HEK293 (cell line): ENCODE results near the gene AGO4.
"Not testable (repeated sequence)": the region's sequence is repeated elsewhere in the genome, so short reads cannot be mapped to it uniquely, and the experiment has no call there.

Source experiments
- CTCF ChIA-PET: fragments of 350-600 bp; formaldehyde crosslinking; extraction: SDS; loops from one replicate; lab custom pipeline; 2021; ENCODE audit warnings: antibody characterized with exemption; lab: Yijun Ruan, JAX
- POLR2A ChIA-PET: fragments of 300-600 bp; formaldehyde crosslinking; extraction: SDS; loops from one replicate; lab custom pipeline; 2020; ENCODE audit warnings: antibody characterized with exemption, inconsistent platforms; lab: Yijun Ruan, JAX
- H3K27ac ChIP-seq: fragments of 200-500 bp; sonication (Bioruptor generic); 2 replicates; pipeline ENCODE4 v1.5.1; 2014; ENCODE audit warnings: low read depth, low read length, control low read depth, inconsistent platforms; ENCODE audit errors: extremely low read depth
- H3K36me3 ChIP-seq, 2 experiments: fragments of 200-500 bp in 1 of 2; sonication (Bioruptor generic) in 1 of 2; 1 replicate in 1 of 2; 2 replicates in 1 of 2; pipeline ENCODE4 v1.5.1; 2014 to 2017; ENCODE audit warnings: inconsistent platforms in 2 of 2, low read length in 2 of 2; ENCODE audit not compliant: control insufficient read depth in 2 of 2, insufficient read depth in 1 of 2
- H3K4me1 ChIP-seq: fragments of 200-500 bp; sonication (Bioruptor generic); 2 replicates; pipeline ENCODE4 v1.5.1; 2014; ENCODE audit warnings: mild to moderate bottlenecking, low read length, inconsistent platforms; ENCODE audit not compliant: control insufficient read depth, insufficient read depth
- H3K4me3 ChIP-seq: 2 replicates; pipeline ENCODE4 v1.5.1; 2011; ENCODE audit warnings: low read depth, mild to moderate bottlenecking, control low read depth, low read length, moderate library complexity
- H3K9me3 ChIP-seq: fragments of 200-500 bp; sonication (Bioruptor generic); 2 replicates; pipeline ENCODE4 v1.5.1; 2014; ENCODE audit warnings: low read depth, low read length, inconsistent platforms; ENCODE audit not compliant: control insufficient read depth, insufficient read depth
- KLF7 ChIP-seq: fragments of 450-650 bp; formaldehyde crosslinking; IDR thresholded peaks from 2 replicates; pipeline ENCODE4 v1.5.1; 2016; ENCODE audit warnings: missing biosample characterization, missing genetic modification characterization, borderline replicate concordance
- ZNF114 ChIP-seq: fragments of 450-650 bp; formaldehyde crosslinking; IDR thresholded peaks from 2 replicates; pipeline ENCODE4 v1.5.0; 2017; ENCODE audit warnings: missing biosample characterization, missing genetic modification characterization
- ZNF140 ChIP-seq: fragments of 450-650 bp; formaldehyde crosslinking; IDR thresholded peaks from 2 replicates; pipeline ENCODE4 v1.5.1; 2016; ENCODE audit warnings: missing biosample characterization, missing genetic modification characterization
- ZNF16 ChIP-seq: fragments of 450-650 bp; formaldehyde crosslinking; IDR thresholded peaks from 2 replicates; pipeline ENCODE4 v1.5.1; 2016; ENCODE audit warnings: low read depth, missing biosample characterization, missing genetic modification characterization
- ZNF169 ChIP-seq: fragments of 450-650 bp; formaldehyde crosslinking; IDR thresholded peaks from 2 replicates; pipeline ENCODE4 v1.5.1; 2016; ENCODE audit warnings: missing biosample characterization, missing genetic modification characterization
- ZNF2 ChIP-seq: fragments of 450-650 bp; formaldehyde crosslinking; IDR thresholded peaks from 2 replicates; pipeline ENCODE4 v1.5.1; 2016; ENCODE audit warnings: missing biosample characterization, missing genetic modification characterization
- ZNF214 ChIP-seq: fragments of 450-650 bp; formaldehyde crosslinking; IDR thresholded peaks from 2 replicates; pipeline ENCODE4 v1.5.1; 2017; ENCODE audit warnings: missing biosample characterization, mild to moderate bottlenecking, missing genetic modification characterization, borderline replicate concordance
- ZNF670 ChIP-seq: fragments of 450-650 bp; formaldehyde crosslinking; IDR thresholded peaks from 2 replicates; pipeline ENCODE4 v1.5.1; 2016; ENCODE audit warnings: missing biosample characterization, missing genetic modification characterization, low read depth
- ZNF777 ChIP-seq: fragments of 450-650 bp; formaldehyde crosslinking; IDR thresholded peaks from 2 replicates; pipeline ENCODE4 v1.5.1; 2017; ENCODE audit warnings: missing biosample characterization, missing genetic modification characterization, borderline replicate concordance
- ZNF837 ChIP-seq: fragments of 450-650 bp; formaldehyde crosslinking; IDR thresholded peaks from 2 replicates; pipeline ENCODE4 v1.5.1; 2016; ENCODE audit warnings: missing biosample characterization, missing genetic modification characterization
- TF ChIP-seq, protein P1 (sequence below): fragments of 450-650 bp; formaldehyde crosslinking; IDR thresholded peaks from 2 replicates; pipeline ENCODE4 v1.5.1; 2016; ENCODE audit warnings: missing biosample characterization, missing genetic modification characterization
- TF ChIP-seq, protein P2 (sequence below): fragments of 450-650 bp; formaldehyde crosslinking; IDR thresholded peaks from 2 replicates; pipeline ENCODE4 v1.5.1; 2017; ENCODE audit warnings: missing biosample characterization, missing genetic modification characterization
- TF ChIP-seq, protein P3 (sequence below): fragments of 450-650 bp; IDR thresholded peaks from 2 replicates; pipeline ENCODE4 v1.5.1; 2018; ENCODE audit warnings: missing biosample characterization, mild to moderate bottlenecking, missing genetic modification characterization
- TF ChIP-seq, protein P4 (sequence below): fragments of 450-650 bp; formaldehyde crosslinking; IDR thresholded peaks from 2 replicates; pipeline ENCODE4 v1.5.1; 2016; ENCODE audit warnings: missing biosample characterization, missing genetic modification characterization, low read depth
- TF ChIP-seq, protein P5 (sequence below): IDR thresholded peaks from 2 replicates; pipeline ENCODE4 v1.6.1; 2011; ENCODE audit warnings: mild to moderate bottlenecking, low read depth, low read length, borderline replicate concordance

Gene AGO4

DNA sequence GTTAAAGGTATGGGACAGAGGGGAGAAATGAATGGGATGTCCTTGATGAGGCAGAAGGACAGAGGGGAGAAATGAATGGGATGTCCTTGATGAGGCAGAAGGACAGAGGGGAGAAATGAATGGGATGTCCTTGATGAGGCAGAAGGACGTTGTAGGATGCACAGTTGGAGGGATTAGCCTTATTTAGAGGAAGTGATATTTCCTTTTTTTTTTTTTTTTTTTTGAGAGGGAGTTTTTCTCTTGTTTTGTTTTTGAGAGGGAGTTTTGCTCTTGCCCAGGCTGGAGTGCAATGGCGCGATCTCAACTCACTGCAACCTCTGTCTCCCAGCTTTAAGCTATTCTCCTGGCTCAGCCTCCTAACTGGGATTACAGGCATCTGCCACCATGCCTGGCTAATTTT lies 81.2 kb downstream of the AGO4 start:
- TF ChIP-seq, protein P1, sequence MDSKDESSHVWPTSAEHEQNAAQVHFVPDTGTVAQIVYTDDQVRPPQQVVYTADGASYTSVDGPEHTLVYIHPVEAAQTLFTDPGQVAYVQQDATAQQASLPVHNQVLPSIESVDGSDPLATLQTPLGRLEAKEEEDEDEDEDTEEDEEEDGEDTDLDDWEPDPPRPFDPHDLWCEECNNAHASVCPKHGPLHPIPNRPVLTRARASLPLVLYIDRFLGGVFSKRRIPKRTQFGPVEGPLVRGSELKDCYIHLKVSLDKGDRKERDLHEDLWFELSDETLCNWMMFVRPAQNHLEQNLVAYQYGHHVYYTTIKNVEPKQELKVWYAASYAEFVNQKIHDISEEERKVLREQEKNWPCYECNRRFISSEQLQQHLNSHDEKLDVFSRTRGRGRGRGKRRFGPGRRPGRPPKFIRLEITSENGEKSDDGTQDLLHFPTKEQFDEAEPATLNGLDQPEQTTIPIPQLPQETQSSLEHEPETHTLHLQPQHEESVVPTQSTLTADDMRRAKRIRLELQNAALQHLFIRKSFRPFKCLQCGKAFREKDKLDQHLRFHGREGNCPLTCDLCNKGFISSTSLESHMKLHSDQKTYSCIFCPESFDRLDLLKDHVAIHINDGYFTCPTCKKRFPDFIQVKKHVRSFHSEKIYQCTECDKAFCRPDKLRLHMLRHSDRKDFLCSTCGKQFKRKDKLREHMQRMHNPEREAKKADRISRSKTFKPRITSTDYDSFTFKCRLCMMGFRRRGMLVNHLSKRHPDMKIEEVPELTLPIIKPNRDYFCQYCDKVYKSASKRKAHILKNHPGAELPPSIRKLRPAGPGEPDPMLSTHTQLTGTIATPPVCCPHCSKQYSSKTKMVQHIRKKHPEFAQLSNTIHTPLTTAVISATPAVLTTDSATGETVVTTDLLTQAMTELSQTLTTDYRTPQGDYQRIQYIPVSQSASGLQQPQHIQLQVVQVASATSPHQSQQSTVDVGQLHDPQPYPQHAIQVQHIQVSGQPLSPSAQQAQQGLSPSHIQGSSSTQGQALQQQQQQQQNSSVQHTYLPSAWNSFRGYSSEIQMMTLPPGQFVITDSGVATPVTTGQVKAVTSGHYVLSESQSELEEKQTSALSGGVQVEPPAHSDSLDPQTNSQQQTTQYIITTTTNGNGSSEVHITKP (tag by site-specific recombination), result peak; percentile 34; the same call in 1 of the 2 replicates
- POLR2A ChIA-PET, result interaction anchor here (0.6 kb wide), 1 partner anchor 523 kb away, joined by 6 read pairs; no protein-coding TSS in a partner anchor
- CTCF ChIA-PET, result interaction anchor here (0.9 kb wide), 1 partner anchor 50 kb away, joined by 3 read pairs; no protein-coding TSS in a partner anchor
- Histone ChIP-seq H3K4me1 (peaks cover 19% of the 10 kb centered on the region), H3K36me3 (peaks cover 16 to 60% of the 10 kb centered on the region in 2 experiments)
- not testable (repeated sequence) for H3K27ac ChIP-seq, H3K4me3 ChIP-seq, H3K9me3 ChIP-seq

DNA sequence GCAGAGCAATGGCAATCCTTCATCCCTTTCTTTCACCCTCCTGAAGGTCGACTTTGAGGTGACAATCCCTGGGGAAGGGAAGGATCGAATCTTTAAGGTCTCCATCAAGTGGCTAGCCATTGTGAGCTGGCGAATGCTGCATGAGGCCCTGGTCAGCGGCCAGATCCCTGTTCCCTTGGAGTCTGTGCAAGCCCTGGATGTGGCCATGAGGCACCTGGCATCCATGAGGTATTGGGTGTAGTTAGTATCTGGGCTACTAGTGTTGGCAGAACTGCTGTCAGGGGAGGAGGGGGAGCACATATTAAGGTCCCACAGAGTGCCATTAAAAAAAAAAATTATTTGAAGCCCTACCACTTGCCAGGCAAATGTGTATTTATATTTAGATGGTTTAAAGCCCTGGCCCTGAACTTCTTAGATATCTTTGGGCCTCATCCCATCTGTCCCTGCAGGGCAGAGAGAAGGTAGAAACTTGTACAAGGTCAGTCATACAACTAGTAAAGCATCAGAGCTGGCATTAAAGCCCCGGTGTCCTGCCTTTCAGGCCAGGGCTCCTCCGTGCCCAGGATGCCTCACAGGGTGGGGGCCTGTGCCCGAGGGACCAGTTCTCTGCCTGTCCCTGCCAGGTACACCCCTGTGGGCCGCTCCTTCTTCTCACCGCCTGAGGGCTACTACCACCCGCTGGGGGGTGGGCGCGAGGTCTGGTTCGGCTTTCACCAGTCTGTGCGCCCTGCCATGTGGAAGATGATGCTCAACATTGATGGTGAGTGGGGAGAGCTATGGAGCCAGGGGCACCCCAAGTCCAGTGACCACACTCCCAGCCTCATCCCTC lies 85.4 kb downstream of the AGO4 start:
- H3K4me1 ChIP-seq, result no peaks in the 10 kb centered on the region
- CTCF ChIA-PET, result no interaction called here
- H3K36me3 ChIP-seq, result peaks cover 33 to 98% of the 10 kb centered on the region in 2 experiments
- no peak overlapping the region for H3K4me3 ChIP-seq
- no peak overlapping the region for H3K27ac ChIP-seq
- H3K9me3 ChIP-seq, result no peaks in the 10 kb centered on the region
- TF ChIP-seq ZNF837 (tag by site-specific recombination) (no peak), ZNF114 (tag by site-specific recombination) (no peak), ZNF16 (tag by site-specific recombination) (no peak), ZNF777 (no peak), ZNF214 (tag by site-specific recombination) (no peak), KLF7 (no peak), ZNF169 (no peak), ZNF670 (no peak), ZNF2 (tag by site-specific recombination) (no peak), ZNF140 (tag by site-specific recombination) (no peak)
- TF ChIP-seq, protein P2, sequence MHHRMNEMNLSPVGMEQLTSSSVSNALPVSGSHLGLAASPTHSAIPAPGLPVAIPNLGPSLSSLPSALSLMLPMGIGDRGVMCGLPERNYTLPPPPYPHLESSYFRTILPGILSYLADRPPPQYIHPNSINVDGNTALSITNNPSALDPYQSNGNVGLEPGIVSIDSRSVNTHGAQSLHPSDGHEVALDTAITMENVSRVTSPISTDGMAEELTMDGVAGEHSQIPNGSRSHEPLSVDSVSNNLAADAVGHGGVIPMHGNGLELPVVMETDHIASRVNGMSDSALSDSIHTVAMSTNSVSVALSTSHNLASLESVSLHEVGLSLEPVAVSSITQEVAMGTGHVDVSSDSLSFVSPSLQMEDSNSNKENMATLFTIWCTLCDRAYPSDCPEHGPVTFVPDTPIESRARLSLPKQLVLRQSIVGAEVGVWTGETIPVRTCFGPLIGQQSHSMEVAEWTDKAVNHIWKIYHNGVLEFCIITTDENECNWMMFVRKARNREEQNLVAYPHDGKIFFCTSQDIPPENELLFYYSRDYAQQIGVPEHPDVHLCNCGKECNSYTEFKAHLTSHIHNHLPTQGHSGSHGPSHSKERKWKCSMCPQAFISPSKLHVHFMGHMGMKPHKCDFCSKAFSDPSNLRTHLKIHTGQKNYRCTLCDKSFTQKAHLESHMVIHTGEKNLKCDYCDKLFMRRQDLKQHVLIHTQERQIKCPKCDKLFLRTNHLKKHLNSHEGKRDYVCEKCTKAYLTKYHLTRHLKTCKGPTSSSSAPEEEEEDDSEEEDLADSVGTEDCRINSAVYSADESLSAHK (tag by site-specific recombination), result no peak
- TF ChIP-seq, protein P1 (tag by site-specific recombination), result no peak
- TF ChIP-seq, protein P3, sequence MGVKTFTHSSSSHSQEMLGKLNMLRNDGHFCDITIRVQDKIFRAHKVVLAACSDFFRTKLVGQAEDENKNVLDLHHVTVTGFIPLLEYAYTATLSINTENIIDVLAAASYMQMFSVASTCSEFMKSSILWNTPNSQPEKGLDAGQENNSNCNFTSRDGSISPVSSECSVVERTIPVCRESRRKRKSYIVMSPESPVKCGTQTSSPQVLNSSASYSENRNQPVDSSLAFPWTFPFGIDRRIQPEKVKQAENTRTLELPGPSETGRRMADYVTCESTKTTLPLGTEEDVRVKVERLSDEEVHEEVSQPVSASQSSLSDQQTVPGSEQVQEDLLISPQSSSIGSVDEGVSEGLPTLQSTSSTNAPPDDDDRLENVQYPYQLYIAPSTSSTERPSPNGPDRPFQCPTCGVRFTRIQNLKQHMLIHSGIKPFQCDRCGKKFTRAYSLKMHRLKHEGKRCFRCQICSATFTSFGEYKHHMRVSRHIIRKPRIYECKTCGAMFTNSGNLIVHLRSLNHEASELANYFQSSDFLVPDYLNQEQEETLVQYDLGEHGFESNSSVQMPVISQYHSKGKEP (tag by site-specific recombination), result no peak
- TF ChIP-seq, protein P4, sequence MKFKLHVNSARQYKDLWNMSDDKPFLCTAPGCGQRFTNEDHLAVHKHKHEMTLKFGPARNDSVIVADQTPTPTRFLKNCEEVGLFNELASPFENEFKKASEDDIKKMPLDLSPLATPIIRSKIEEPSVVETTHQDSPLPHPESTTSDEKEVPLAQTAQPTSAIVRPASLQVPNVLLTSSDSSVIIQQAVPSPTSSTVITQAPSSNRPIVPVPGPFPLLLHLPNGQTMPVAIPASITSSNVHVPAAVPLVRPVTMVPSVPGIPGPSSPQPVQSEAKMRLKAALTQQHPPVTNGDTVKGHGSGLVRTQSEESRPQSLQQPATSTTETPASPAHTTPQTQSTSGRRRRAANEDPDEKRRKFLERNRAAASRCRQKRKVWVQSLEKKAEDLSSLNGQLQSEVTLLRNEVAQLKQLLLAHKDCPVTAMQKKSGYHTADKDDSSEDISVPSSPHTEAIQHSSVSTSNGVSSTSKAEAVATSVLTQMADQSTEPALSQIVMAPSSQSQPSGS (tag by site-specific recombination), result no peak
- TF ChIP-seq, protein P5, sequence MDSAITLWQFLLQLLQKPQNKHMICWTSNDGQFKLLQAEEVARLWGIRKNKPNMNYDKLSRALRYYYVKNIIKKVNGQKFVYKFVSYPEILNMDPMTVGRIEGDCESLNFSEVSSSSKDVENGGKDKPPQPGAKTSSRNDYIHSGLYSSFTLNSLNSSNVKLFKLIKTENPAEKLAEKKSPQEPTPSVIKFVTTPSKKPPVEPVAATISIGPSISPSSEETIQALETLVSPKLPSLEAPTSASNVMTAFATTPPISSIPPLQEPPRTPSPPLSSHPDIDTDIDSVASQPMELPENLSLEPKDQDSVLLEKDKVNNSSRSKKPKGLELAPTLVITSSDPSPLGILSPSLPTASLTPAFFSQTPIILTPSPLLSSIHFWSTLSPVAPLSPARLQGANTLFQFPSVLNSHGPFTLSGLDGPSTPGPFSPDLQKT, result no peak
- TF ChIP-seq, all 188 proteins: peak for 0
- POLR2A ChIA-PET, result interaction anchor here (1.0 kb wide), 1 partner anchor 10 kb away, joined by 3 read pairs; no protein-coding TSS in a partner anchor
